Measurements from ENCODE around the gene CES5A. TPM values are rescaled to one million over a fixed set of nuclear protein-coding genes. Genes with fewer than 3 reads are reported as not detected.

CES5A gene
- total RNA-seq, 1 experiment from 2014 or later = not detected

DNA sequence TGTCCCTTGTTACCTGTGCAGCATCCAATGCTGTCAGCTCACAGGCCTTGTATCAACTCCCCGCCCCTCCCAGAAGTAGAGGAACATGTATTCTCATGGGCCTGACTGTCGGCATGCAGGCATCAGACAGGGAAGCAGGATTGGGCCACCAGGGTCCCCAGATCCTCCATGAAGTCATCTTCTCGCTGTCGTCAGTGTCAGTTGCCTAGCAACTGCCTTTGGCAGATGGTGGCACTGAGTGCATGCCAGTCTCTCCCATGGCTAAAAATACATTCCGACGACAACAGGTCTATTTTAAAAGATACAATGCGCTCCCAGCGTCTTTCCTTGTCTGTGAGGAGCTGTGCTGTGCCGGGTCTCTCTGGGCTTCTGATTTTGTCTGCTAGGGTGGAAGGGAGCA, 36.8 kb upstream of the CES5A start:
- ChIA-PET CTCF (no interaction called here), POLR2A (no interaction called here)
- Mint-ChIP-seq H3K27me3 (ENCODE audit: insufficient read depth, unreplicated experiment) (peaks cover 46% of the 10 kb centered on the region), H3K27ac (ENCODE audit: low read depth, unreplicated experiment) (no peak overlapping the region), H3K36me3 (ENCODE audit: insufficient read depth, unreplicated experiment) (no peaks in the 10 kb centered on the region), H3K4me3 (ENCODE audit: unreplicated experiment) (no peak overlapping the region), H3K9me3 (ENCODE audit: unreplicated experiment) (peaks cover 6% of the 10 kb centered on the region), H3K4me1 (ENCODE audit: insufficient read depth, unreplicated experiment) (no peaks in the 10 kb centered on the region)
- no TSS peak for BruUV-seq (replicated peaks)
- intact Hi-C loops (cut with micrococcal nuclease) = no loop called here
- no peak for DNase-seq (ENCODE audit: unreplicated experiment)
- TF ChIP-seq, protein P1, sequence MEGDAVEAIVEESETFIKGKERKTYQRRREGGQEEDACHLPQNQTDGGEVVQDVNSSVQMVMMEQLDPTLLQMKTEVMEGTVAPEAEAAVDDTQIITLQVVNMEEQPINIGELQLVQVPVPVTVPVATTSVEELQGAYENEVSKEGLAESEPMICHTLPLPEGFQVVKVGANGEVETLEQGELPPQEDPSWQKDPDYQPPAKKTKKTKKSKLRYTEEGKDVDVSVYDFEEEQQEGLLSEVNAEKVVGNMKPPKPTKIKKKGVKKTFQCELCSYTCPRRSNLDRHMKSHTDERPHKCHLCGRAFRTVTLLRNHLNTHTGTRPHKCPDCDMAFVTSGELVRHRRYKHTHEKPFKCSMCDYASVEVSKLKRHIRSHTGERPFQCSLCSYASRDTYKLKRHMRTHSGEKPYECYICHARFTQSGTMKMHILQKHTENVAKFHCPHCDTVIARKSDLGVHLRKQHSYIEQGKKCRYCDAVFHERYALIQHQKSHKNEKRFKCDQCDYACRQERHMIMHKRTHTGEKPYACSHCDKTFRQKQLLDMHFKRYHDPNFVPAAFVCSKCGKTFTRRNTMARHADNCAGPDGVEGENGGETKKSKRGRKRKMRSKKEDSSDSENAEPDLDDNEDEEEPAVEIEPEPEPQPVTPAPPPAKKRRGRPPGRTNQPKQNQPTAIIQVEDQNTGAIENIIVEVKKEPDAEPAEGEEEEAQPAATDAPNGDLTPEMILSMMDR (IDR thresholded peaks at IDR 0.05; ENCODE audit: unreplicated experiment) = no peak

- no TSS peak for BruUV-seq (replicated peaks)
- TF ChIP-seq, protein P1 (IDR thresholded peaks at IDR 0.05; ENCODE audit: unreplicated experiment) = no peak
- Mint-ChIP-seq H3K9me3 (ENCODE audit: unreplicated experiment) (peaks cover 6% of the 10 kb centered on the region), H3K4me3 (ENCODE audit: unreplicated experiment) (no peak overlapping the region), H3K4me1 (ENCODE audit: insufficient read depth, unreplicated experiment) (no peaks in the 10 kb centered on the region), H3K27me3 (ENCODE audit: insufficient read depth, unreplicated experiment) (peaks cover 51% of the 10 kb centered on the region), H3K27ac (ENCODE audit: low read depth, unreplicated experiment) (no peak overlapping the region), H3K36me3 (ENCODE audit: insufficient read depth, unreplicated experiment) (no peaks in the 10 kb centered on the region)
- intact Hi-C loops (cut with micrococcal nuclease) = no loop called here
- ChIA-PET CTCF (no interaction called here), POLR2A (no interaction called here)
- no peak for DNase-seq (ENCODE audit: unreplicated experiment)
Measured at GRCh38 chr16:55911616-55912015, 36.4 kb upstream of the CES5A start.

DNA sequence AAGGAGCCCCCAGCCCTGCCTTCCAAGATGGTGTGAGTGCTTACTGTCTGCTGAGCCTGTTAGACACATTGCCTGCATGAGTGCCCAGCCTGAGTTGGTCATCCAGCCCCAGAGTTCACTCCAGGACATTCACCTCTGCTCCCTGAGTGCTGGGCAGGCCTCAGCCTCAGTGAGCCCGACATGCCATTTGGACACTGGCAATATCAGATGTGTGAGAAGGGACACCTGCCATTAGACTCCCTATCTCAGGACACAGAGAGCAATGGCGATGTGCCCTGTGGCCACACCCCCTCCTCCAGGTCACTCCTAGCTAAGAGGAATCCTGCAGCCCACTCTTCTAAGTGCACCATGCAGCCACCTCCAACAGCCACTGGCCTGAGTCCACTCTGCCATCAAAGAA, 34.7 kb upstream of the CES5A start:
- no peaks in the 10 kb centered on the region for H3K4me1 Mint-ChIP-seq (ENCODE audit: insufficient read depth, unreplicated experiment)
- peaks cover 6% of the 10 kb centered on the region for H3K9me3 Mint-ChIP-seq (ENCODE audit: unreplicated experiment)
- CTCF ChIA-PET = interaction anchor here (0.6 to 0.7 kb wide), 2 partner anchors 11 to 87 kb away, joined by 3 to 4 read pairs; no protein-coding TSS in a partner anchor
- no peak overlapping the region for H3K4me3 Mint-ChIP-seq (ENCODE audit: unreplicated experiment)
- POLR2A ChIA-PET = no interaction called here
- no TSS peak for BruUV-seq (replicated peaks)
- H3K36me3 Mint-ChIP-seq (ENCODE audit: insufficient read depth, unreplicated experiment) = no peaks in the 10 kb centered on the region
- DNase-seq (ENCODE audit: unreplicated experiment) = no peak
- intact Hi-C loops (cut with micrococcal nuclease) = no loop called here
- peaks cover 59% of the 10 kb centered on the region for H3K27me3 Mint-ChIP-seq (ENCODE audit: insufficient read depth, unreplicated experiment)
- TF ChIP-seq, protein P1 (IDR thresholded peaks at IDR 0.05; ENCODE audit: unreplicated experiment) = no peak
- no peak overlapping the region for H3K27ac Mint-ChIP-seq (ENCODE audit: low read depth, unreplicated experiment)

DNA sequence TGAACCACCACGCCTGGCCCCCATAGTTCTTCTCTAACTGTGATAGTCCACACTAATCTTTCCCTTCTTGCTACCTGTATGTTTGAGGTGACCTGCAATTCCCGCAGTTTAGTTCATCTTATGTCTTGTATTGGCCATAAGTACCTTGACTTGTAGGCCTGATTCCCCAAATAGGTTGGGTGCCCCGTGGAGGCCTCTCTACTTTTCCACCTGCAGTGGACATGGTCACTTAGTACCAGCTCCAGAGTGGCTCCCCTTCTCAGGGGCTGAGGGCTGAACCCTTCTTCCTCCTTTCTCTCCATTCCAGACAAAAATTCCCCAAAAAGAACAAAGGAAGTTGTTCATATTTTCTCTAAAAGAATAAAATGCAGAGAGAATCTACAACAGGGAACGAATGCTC, 33.5 kb upstream of the CES5A start:
- intact Hi-C loops (cut with micrococcal nuclease) = no loop called here
- POLR2A ChIA-PET = interaction anchor here (0.6 kb wide), 1 partner anchor 76 kb away, joined by 3 read pairs; no protein-coding TSS in a partner anchor
- BruUV-seq (replicated peaks) = no TSS peak
- Mint-ChIP-seq H3K4me1 (ENCODE audit: insufficient read depth, unreplicated experiment) (no peaks in the 10 kb centered on the region), H3K4me3 (ENCODE audit: unreplicated experiment) (no peak overlapping the region), H3K27ac (ENCODE audit: low read depth, unreplicated experiment) (no peak overlapping the region), H3K36me3 (ENCODE audit: insufficient read depth, unreplicated experiment) (no peaks in the 10 kb centered on the region), H3K27me3 (ENCODE audit: insufficient read depth, unreplicated experiment) (peaks cover 72% of the 10 kb centered on the region), H3K9me3 (ENCODE audit: unreplicated experiment) (peaks cover 17% of the 10 kb centered on the region)
- TF ChIP-seq, protein P1 (IDR thresholded peaks at IDR 0.05; ENCODE audit: unreplicated experiment) = no peak
- no peak for DNase-seq (ENCODE audit: unreplicated experiment)
- CTCF ChIA-PET = interaction anchor here (1.0 kb wide), 1 partner anchor 27 kb away, joined by 3 read pairs; no protein-coding TSS in a partner anchor

Measured in MCF 10A (cell line).